NCI-H748 treated with DMSO at 0.1 percent for 48 hours (cell line): Measurements from ENCODE around the gene NISCH.
A peak's percentile ranks its signal among the peaks of the same experiment; 100 is the strongest.

ENCODE experiments used
- DNase-seq: peaks from one replicate; lab custom pipeline; 2025; lab: John Stamatoyannopoulos, UW

Gene NISCH

DNA sequence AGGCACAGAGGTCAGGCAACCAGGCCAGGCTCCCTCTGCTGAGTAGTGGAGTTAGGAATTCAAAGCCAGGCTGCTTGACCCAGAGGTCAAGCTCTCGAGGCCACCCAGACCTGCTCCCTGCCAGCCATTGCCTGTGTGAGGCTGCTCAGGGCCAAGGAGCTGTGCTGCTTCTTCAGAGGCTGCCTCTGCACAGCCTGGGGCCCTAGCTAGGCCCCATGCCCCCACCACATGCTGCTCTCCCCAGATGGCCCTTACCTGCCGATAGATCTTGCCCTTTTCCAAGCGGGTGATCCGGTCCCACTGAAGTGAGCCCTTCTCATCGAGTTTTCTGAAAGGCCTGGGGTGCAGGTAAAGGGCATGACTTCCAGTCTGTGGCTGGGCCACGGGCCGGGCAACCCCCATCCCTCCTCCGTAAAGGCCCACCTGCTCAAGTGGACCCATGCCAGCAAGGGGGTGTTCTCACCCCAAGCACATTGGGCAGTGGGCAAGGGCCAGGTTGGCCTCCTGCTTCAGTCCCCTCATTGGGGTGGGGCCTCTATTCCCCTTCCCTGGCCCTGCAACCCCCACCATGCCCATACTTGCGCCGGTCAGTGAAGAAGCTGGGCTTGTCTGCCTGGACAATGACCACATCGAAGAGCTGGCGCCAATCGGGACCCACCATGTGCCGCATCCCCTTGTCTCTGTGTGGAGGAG lies 71.8 kb downstream of the NISCH start:
- no peak for DNase-seq

DNA sequence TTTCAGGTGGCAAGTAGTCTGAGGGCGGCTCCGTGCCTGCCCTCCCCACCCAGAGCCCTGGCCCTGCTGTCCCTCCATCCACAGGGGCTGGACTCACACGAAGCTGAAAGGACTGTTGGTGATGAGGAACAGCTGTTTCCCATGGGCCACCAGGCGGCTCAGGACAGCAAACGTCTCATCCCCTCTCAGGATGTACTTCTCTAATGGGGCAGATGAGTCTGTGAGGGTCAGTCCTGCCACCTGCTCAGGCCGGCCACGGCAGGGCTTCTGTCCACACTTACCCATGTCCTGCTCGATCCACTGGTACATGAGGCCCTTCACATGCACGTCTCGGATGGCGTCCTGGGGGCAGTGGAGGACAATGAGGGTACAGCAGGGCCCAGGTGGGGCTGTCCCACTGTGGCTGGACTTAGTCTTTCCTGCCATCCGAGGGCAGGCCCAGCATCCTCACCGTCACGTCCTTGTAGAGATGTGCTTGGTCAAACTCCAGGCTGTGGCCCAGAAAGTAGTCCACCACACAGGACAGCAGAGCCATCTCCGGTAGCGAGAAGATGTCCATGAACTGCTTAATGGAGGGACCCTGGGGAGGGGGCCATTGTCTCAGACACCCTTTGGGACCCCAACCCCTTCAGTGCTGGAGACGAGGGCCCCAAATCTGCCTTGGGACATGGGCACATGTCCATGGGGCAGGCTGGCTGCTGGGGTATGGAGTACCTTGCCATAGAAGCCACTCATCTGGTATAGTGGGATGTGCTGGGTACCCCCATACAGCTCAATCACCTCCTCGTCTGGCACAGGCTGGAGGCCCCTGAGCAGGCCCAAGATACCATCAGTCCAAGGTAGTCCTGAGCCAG lies 72.6 kb downstream of the NISCH start:
- DNase-seq, result no peak

DNA sequence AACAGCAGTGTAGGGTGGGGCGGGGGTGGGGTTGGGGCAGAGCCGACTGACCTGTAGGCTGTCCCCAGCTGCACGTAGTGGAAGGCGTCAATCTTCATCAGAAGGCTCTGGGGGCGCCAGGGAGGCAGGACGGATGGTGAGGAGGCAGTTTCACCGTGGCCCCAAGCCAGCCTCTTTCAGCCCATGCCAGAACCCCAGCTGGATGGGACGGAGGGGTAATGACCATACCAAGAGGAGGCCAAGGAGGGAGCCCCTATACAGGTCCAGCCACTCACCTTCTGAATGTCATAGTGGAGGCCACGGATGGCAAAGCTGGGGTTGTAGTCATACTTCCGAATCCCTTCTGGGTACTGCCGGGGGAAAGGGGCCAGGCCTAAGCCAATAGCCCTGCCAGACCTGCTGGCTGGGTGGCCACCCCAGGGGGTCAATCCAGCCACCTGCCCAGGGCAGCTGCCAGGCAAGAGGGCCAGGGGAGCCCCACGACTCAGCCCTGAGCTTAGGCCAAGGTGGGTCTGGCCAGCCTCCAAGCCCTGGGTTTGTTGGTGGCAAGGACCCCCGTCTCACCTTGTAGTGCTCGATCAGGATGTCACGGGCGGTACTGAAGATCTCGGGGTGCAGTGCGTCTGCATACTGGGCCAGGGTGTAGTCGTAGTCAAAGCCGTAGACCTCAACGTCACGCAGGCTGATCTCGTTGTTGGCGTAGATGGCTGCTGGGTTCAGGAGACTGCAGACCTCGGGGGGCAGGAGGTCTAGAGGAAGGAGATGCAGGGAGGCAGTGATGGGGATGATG lies 73.4 kb downstream of the NISCH start:
- no peak for DNase-seq

DNA sequence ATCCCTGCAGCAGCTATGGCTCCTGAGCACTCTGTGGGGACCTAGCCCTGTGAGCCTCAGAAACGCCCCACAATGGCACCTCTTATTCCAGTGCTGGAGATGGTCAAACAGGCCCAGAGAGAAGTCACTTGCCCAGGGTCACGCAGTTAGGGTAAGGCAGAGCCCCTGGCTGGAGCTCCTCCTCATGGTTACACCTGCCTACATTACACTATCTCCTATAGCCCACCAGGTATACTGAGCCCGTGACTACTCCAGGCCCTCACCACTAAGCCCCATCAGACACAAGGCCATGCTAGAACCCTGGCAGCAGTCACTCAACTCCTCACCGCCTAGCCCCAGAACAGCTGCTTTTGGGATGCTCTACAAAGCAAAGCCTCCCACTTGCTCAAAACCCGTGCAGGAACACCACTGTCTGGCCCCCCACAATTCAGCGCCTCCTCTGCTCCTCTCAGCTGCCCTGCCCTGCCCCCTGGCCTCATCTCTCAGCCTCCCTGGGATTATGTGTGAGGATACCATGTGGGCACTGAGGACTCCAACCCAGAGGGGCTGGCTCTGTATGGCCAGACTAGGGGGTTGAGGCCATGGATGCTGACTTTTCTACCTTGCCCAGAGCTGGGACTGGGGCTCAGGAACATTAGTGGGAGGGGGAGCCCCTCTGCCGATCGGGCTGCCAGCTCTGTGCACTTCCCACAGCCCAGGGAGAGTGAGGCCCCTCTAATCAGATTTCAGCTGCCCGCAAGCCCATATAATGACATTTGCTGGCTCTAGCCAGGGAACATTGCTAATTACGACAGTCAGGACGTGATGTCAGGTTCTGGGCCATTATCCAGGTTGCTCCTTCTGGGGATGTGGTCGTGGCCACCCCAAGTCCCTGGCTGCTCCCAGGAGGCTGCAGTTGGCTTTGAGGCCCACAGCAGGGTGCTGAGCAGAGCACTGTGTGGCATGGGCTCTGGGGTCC lies 74.3 kb downstream of the NISCH start:
- no peak for DNase-seq

DNA sequence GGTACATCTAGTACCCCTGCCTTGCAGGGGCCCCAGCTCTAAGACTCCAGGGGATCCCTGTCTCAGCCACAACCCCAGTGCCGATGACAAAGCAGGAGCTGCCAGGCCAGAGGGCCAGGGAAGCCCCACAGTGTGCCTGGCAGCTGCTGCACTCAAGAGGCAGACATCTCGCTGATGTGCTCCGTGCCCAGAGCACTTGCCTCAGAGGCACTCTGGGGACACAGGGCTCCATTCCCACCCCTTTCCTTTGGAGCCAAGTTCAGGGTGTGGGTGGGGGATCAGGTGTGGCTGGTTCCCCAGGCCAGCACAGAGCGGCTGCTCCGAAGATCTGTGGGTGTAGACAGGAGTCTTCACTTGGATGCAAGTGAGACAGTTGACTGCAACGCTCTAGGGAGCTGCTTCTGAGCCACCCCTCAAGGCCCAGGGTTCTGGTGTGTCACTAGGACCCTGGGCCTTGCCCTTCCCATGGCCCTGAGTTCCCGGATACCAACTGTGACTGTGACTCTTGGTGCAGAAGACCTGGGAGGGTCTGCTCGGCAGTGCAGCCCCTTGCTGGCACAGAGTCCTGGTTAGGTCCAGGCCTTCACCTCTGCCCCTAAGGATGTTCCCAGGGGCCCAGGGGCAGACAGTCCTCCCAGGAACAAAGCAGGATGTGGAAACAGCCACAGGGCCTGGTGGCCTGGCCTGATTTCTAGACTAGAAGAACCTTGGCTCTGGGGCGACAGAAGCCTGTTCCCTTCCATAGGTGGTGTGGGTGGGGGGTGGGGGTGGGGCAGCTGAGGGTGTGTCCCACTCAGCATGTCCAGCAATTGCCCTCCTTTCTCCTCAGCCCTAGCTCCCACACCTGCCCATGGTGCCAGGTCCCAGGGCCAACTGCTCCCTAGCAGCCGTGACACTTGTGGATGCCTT lies 75.8 kb downstream of the NISCH start:
- no peak for DNase-seq

DNA sequence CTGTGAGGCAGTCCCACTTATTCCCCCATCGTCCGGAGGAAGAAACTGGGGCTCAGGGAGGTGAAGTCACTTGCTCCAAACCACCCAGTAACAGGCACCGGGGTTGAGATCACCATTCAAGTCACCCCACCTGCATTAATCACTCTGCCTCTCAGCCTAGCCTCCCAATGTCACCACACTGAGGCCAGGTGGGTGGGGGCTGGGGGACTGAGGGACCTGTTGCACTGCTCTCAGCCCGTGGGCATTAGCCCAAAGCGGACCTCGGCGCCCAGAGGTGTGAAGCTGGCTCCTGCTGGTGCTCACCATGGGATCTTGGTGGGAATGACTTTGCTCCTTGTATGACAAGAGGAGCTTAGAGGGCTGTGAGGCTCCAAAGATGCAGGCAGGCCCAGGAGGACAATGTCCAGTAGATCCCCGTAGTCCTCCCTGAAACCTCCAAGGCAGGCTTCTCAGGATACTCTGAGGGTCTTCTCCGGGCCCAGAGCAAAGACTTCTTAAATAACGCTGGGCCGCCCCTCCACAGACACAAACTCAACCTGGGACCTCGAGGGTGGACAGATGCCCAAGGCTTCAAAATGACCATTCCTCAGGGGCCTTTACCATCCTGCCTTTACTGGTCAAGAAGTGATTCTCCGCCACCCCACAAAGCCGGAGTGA lies 76.6 kb downstream of the NISCH start:
- DNase-seq, result no peak

DNA sequence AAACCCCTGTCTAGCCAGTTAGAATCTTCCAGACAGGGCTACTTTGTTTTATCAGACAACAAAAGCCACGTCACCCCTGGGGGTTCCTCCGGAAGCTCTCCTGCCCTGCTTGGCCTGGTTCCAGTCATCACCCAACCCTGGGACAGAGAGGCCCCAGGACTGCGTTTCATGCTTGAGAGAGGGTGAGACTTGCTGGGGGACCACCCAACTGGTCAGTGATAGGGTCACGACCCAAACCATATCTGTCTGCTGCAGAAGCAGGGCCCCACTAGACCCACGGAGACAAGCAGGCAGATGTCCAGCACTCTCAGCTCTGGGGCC lies 77.1 kb downstream of the NISCH start:
- no peak for DNase-seq

DNA sequence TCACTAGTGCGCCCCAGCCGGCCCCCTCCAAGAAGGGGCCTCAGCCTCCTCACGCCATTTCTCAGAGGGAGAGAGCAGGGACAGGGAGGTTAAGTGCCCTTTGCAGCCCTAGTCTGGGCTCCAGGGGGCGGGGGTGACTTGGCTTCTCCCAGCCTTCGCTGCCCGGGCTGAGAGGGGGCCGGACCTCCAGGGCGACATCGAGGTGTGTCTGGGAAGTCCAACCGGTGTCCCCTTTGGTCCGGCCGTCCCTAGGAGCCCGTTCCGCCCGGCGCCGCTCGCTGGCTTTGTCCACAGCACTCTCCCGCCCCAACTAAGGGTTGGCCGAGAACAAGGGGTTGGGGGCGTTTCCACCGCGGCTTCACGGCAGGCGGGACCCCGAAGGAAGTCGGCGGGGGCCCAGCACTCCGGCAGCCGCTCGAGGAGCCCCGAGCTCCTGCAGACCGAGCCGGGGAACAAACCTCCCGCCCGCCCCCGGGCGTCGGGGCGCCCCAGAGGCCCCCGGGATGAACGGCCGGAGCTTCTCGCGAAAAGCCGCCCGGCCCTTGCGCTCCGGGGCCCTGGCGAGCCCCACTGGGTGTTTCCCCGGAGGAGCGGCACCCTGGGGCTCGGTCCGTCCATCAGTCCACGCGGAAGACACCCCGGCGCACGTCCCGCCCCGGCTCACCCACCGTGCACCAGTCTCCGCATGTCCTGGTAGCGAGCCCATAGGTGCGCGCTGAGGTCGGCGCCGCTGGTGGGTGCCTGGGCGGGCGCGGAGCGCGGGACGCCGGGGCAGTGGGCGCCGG lies 77.6 kb downstream of the NISCH start:
- no peak for DNase-seq

DNA sequence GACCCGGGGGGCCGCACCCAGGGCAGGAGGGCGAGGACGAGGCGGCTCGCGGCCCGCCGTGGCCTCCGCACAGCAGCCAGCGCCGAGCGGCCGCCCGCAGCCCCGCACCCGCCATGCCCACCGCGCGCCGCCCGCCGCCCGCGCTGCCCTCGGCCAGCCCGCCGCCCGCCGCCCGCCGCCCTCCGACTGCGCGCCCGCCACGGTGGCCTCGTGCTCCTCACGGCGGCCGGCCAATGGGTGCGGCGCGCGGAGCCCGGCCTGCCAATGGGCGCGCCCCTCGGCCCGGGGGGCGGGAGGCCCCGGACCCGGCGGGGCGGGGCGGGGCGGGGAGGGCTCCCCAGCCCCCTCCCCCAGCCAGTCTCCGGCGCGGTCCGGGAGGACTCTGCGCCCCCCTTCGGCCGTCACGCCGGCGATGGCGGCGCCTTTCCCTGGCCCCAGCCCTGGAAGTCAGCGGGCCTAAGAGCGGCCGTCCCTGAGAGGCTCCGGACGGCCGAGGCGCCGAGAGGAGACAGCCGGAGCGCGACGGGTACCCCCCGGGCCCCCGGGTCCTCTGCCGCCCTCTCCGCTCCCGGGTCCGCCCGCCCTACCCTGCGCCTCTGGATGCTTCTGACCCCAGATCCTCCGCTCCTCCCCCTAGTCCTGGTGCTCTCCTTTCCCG lies 78.3 kb downstream of the NISCH start, which contains the start of gene NT5DC2:
NT5DC2 (minus strand) TSS at position 235 of the 658 bp plus-strand sequence; CDS start at position 115, 120 bp downstream.
- DNase-seq, result peak; percentile 32

DNA sequence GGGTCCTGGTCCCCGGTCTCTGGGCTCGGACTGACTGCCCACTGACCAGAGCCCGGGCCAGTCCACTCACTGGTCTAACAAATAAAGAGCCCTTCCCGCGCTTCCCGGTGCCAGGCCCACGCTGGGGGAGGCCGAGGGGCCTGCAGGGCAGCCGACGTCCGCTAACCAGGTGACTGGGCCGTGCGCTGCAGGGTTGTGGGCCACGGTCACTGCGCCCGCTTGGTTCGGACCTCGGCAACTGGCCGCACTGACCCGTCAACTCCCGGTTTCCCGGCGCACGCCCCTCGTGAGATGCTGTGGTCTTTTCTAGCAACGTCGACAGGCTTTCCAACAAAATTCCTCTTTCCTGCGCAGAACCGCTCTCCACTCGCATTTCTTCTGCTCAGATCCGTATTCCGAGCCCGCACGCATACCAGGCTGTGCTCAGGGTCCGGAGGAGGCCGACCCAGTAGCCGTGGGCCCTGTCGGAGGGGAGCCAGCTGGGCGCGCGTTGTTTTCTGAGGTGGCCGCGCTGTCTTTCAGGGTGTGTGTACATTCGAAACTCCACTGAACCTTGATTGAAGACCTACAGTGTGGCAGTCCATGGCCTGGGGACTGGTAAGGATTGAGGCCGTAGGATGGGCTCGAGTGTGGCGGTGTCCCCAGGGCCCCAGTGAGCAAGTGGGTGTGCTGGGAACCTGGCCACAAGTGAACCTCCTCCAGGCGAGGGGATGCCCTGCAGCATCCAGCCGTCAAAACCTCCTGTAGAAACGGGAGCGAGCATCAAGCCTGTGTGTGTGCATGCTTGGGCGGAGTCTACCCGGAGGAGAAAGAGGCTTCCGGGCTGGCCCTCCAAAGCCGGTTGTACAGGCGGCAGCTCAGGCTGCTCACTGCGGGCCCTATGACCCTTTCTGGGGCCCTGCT lies 79.1 kb downstream of the NISCH start:
- peak; percentile 29 for DNase-seq

DNA sequence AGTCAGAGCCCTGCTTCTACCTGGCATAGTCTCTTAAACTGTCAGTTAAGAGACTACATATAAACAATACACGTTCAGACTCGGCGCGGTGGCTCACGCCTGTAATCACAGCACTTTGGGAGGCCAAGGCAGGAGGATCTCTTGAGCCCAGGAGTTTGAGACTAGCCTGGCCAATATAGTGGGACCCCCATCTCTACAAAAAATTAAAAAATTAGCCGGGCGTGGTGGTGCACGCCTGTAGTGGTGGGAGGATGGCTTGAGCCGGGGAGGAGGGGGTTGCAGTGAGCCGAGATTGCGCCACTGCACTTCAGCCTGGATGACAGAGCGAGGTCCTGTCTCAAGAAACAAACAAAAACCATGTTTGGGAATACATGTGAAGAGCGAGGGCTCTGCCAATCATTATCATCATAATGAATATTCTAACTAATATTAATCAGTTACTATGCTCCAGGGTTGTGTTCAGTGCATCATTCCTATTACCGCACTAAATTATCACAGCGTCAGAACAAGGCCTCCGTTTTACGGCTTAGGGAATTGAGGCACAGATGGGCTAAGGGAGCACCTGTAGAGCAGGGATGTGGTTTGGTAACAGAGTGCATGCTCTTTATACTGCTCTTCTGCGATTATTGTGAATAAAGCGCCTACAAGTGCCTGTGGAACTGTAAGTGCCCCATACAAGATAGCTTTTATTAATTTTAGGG lies 80.2 kb downstream of the NISCH start:
- DNase-seq, result no peak

DNA sequence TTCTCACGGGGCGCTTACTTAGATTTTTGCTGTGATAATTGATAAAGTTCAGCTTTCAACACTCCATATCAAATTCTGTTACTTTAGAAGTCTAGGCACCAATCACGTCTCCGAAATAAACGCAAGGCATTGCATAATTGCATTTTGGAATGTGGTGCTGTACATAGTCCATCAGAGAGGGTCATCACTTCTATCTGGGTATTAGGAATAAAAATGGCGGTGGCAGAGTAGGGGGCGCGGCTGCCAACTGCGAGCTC lies 80.6 kb downstream of the NISCH start:
- DNase-seq, result no peak

DNA sequence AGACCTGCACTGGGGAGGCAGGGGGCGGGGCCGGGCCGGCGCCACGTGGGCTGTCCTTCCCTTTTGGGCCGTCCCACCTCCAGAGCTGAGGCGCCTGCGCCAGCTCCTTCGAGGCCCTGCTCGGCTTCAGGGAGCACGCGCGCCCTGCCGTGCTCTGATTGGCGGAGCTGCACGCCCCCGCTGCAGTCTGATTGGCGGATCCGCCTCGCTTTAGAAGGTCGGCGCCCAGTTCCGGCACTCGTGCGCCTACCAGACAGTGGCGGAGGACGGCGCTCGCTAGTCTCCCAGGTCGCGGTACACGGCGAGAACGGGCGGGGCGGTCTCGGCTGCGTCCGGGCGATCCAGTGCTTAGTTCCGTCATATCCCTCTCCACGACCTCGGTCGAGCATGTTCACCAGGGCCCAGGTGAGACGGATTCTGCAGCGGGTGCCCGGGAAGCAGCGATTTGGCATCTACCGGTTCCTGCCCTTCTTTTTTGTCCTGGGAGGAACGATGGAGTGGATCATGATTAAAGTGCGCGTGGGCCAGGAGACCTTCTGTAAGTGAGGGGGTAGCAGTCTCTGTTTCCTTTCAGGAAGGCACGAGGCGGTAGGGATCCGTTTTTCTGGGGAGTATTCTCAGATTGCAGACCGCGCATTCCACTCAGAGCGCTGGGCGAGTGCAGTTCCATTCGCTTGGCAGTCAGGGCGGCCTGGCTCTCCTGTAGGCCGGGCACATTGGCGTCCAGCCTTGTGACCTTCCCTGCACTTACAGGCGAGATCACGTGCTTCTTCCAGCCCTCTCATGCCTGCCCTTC lies 81.2 kb downstream of the NISCH start, which contains the start of gene UQCC5:
UQCC5 (plus strand) TSS at position 237 of the 796 bp plus-strand sequence; CDS start at position 388, 151 bp downstream.
- DNase-seq, result peak; percentile 86

DNA sequence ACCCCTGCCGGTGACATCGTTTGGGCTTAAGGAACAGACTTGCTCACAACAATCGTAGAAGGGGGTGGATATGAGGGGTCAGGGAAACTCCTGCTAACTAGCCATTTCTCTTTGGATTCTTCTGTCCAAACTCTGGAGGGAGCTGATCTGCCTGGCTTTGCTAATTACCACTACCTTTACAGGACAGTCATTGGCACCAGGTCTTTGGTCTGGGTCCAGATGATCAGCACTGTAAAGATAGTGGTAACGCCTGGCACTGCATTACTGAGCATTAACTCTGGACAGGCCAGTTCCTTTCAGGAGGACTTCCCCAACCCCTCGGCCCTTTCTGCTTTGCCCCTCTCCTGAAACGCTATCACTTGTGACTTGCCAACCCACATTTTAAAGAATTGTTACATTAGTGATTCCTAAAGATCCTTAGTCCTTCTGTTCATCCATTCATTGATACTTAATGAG lies 81.8 kb downstream of the NISCH start:
- no peak for DNase-seq

DNA sequence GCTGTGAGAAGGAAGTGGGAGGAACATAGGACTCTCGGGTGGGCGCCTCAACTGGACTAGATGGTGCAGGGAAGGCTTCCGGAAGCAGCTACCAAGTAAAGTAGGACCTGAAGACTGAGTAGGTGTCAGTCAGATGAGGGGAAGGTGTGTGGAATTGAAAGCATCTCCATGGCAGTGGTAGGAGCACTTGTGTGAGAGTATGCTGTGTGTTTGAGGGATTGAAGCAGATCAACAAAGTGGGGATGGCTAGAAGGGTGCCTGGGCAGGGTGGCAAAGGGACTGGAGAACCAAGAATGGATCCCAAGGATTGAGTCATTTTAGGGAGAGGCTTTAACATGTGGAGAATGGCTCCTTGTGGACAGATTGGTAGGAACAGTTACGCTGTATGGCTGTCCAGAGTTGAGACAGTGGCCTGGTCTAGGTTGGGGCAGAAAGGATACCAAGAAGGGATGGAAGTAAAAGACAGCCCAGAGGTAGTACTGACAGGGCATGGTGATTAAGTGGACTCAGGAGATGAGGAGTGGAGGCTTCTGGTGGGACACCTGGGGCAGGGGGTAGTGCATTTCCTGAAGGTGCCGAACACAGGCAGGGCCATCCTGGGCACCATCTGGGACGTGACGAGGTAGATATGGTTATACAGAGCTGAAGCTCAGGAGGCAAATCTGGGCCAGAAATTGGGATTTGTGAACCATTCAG lies 82.5 kb downstream of the NISCH start:
- DNase-seq, result no peak
